WTC11 (cell line): ENCODE measurements around the gene SH2D6. TPM values are rescaled to one million over a fixed set of nuclear protein-coding genes. Genes with fewer than 3 reads are reported as not detected.

Experiments used
- ATAC-seq: fragments of 200-7000 bp; cut with Tn5 transposase; 2 replicates; pipeline ENCODE4 v1.10.0; 2021; ENCODE audit warnings: mild to moderate bottlenecking, moderate library complexity
- CTCF ChIA-PET: fragments of 300-600 bp; sonication (Branson Sonifier 250); formaldehyde crosslinking; loops from one replicate; lab custom pipeline; 2021; ENCODE audit warnings: antibody characterized with exemption; lab: Charles Lee
- POLR2A ChIA-PET: fragments of 350-600 bp; sonication (Branson Sonifier 250); formaldehyde crosslinking; loops from one replicate; lab custom pipeline; 2021; ENCODE audit warnings: antibody characterized with exemption; lab: Charles Lee
- DNase-seq: peaks from one replicate; pipeline ENCODE4 v3.0.0; 2021; ENCODE audit warnings: low spot score
- H3K27ac Mint-ChIP-seq: 2 replicates; pipeline ENCODE4 v1.8.0; 2021; ENCODE audit warnings: mixed read lengths
- H3K27me3 Mint-ChIP-seq: 2 replicates; pipeline ENCODE4 v1.8.0; 2021; ENCODE audit warnings: low read depth, mild to moderate bottlenecking, moderate library complexity, mixed read lengths
- H3K36me3 Mint-ChIP-seq: 2 replicates; pipeline ENCODE4 v1.8.0; 2021; ENCODE audit warnings: mixed read lengths
- H3K4me1 Mint-ChIP-seq: 2 replicates; pipeline ENCODE4 v1.8.0; 2022; ENCODE audit warnings: mixed read lengths
- H3K4me3 Mint-ChIP-seq: 2 replicates; pipeline ENCODE4 v1.8.0; 2021; ENCODE audit warnings: mild to moderate bottlenecking, moderate library complexity, mixed read lengths
- H3K9me3 Mint-ChIP-seq: 2 replicates; pipeline ENCODE4 v1.8.0; 2021; ENCODE audit warnings: mixed read lengths
- ATF1 ChIP-seq: sonication (generic); formaldehyde crosslinking; IDR thresholded peaks from 2 replicates; pipeline ENCODE4 v1.8.1; 2023; ENCODE audit warnings: mild to moderate bottlenecking, moderate library complexity, missing genetic modification reagents
- CBFB ChIP-seq: sonication (generic); formaldehyde crosslinking; IDR thresholded peaks from 2 replicates; pipeline ENCODE4 v1.8.1; 2022; ENCODE audit warnings: mild to moderate bottlenecking, low read depth, missing genetic modification reagents
- FOXK1 ChIP-seq: sonication (generic); formaldehyde crosslinking; IDR thresholded peaks from 2 replicates; pipeline ENCODE4 v1.8.0; 2022; ENCODE audit warnings: mild to moderate bottlenecking, moderate library complexity, missing genetic modification reagents
- GTF2I ChIP-seq: fragments of 250-450 bp; sonication (Bioruptor Pico); conservative IDR thresholded peaks from 2 replicates; pipeline ENCODE4 v1.4.0; 2021; ENCODE audit warnings: mild to moderate bottlenecking
- JAZF1 ChIP-seq: fragments of 250-450 bp; sonication (Bioruptor Pico); IDR thresholded peaks from 2 replicates; pipeline ENCODE4 v1.9.0; 2021; ENCODE audit warnings: moderate library complexity, mild to moderate bottlenecking, inconsistent platforms
- MYBL2 ChIP-seq: sonication (generic); formaldehyde crosslinking; IDR thresholded peaks from 2 replicates; pipeline ENCODE4 v1.8.1; 2023; ENCODE audit warnings: mild to moderate bottlenecking, moderate library complexity, missing genetic modification reagents
- NFE2L1 ChIP-seq: sonication (generic); formaldehyde crosslinking; IDR thresholded peaks from 2 replicates; pipeline ENCODE4 v1.8.1; 2023; ENCODE audit warnings: missing genetic modification reagents
- NR1H2 ChIP-seq: sonication (generic); formaldehyde crosslinking; IDR thresholded peaks from 2 replicates; pipeline ENCODE4 v1.9.0; 2021; ENCODE audit warnings: mild to moderate bottlenecking, moderate library complexity, missing genetic modification reagents
- NR3C1 ChIP-seq: sonication (generic); formaldehyde crosslinking; conservative IDR thresholded peaks from 2 replicates; pipeline ENCODE4 v1.8.1; 2023; ENCODE audit warnings: low read depth, mild to moderate bottlenecking, missing genetic modification reagents
- RELA ChIP-seq: sonication (generic); formaldehyde crosslinking; IDR thresholded peaks from 2 replicates; pipeline ENCODE4 v1.8.1; 2022; ENCODE audit warnings: missing genetic modification reagents, mild to moderate bottlenecking, borderline replicate concordance
- RORB ChIP-seq: fragments of 250-450 bp; sonication (Bioruptor Pico); IDR thresholded peaks from 2 replicates; pipeline ENCODE4 v1.9.0; 2021; ENCODE audit warnings: mild to moderate bottlenecking
- SP1 ChIP-seq: sonication (generic); formaldehyde crosslinking; conservative IDR thresholded peaks from 2 replicates; pipeline ENCODE4 v1.8.1; 2022; ENCODE audit warnings: missing genetic modification reagents
- STAT6 ChIP-seq: sonication (generic); formaldehyde crosslinking; conservative IDR thresholded peaks from 2 replicates; pipeline ENCODE4 v1.8.1; 2023; ENCODE audit warnings: mild to moderate bottlenecking, low read depth, missing genetic modification reagents, moderate library complexity
- TEAD1 ChIP-seq: sonication (generic); formaldehyde crosslinking; IDR thresholded peaks from 2 replicates; pipeline ENCODE4 v1.8.0; 2022; ENCODE audit warnings: mild to moderate bottlenecking, missing genetic modification reagents
- TP53 ChIP-seq: sonication (generic); formaldehyde crosslinking; IDR thresholded peaks from 2 replicates; pipeline ENCODE4 v1.8.1; 2023; ENCODE audit warnings: mild to moderate bottlenecking, missing genetic modification reagents
- USF1 ChIP-seq: sonication (generic); formaldehyde crosslinking; IDR thresholded peaks from 2 replicates; pipeline ENCODE4 v1.8.0; 2022; ENCODE audit warnings: mild to moderate bottlenecking, missing genetic modification reagents
- ZNF219 ChIP-seq: sonication (generic); formaldehyde crosslinking; IDR thresholded peaks from 2 replicates; pipeline ENCODE4 v1.8.0; 2023; ENCODE audit warnings: missing genetic modification reagents, mild to moderate bottlenecking, borderline replicate concordance
- ZNF317 ChIP-seq: sonication (generic); formaldehyde crosslinking; IDR thresholded peaks from 2 replicates; pipeline ENCODE4 v1.8.1; 2023; ENCODE audit warnings: low read depth, mild to moderate bottlenecking, moderate library complexity, missing genetic modification reagents, borderline replicate concordance
- ZNF532 ChIP-seq: fragments of 250-450 bp; sonication (Bioruptor Pico); IDR thresholded peaks from 2 replicates; pipeline ENCODE4 v1.9.0; 2021; ENCODE audit warnings: mild to moderate bottlenecking, borderline replicate concordance
- total RNA-seq: library from RNA; stranded (reverse); gene quantifications from 3 replicates; pipeline ENCODE4 v1.2.3, GENCODE V29; 2021
- TF ChIP-seq, protein P1 (sequence below): sonication (generic); formaldehyde crosslinking; IDR thresholded peaks from 2 replicates; pipeline ENCODE4 v1.8.0; 2023; ENCODE audit warnings: missing genetic modification reagents, mild to moderate bottlenecking, borderline replicate concordance
- TF ChIP-seq, protein P2 (sequence below): fragments of 250-450 bp; sonication (Bioruptor Pico); IDR thresholded peaks from 2 replicates; pipeline ENCODE4 v2.1.2; 2022; ENCODE audit warnings: mild to moderate bottlenecking, moderate library complexity
- TF ChIP-seq, protein P3 (sequence below): fragments of 200-600 bp; IDR thresholded peaks from 2 replicates; pipeline ENCODE4 v1.8.0; 2022; ENCODE audit warnings: antibody characterized with exemption

The SH2D6 gene
- total RNA-seq, 1 experiment from 2014 or later, result 1.2 TPM

GRCh38 chr2:85368921-85369320, 49.6 kb upstream of the SH2D6 start (continued):
- TF ChIP-seq, protein P1, sequence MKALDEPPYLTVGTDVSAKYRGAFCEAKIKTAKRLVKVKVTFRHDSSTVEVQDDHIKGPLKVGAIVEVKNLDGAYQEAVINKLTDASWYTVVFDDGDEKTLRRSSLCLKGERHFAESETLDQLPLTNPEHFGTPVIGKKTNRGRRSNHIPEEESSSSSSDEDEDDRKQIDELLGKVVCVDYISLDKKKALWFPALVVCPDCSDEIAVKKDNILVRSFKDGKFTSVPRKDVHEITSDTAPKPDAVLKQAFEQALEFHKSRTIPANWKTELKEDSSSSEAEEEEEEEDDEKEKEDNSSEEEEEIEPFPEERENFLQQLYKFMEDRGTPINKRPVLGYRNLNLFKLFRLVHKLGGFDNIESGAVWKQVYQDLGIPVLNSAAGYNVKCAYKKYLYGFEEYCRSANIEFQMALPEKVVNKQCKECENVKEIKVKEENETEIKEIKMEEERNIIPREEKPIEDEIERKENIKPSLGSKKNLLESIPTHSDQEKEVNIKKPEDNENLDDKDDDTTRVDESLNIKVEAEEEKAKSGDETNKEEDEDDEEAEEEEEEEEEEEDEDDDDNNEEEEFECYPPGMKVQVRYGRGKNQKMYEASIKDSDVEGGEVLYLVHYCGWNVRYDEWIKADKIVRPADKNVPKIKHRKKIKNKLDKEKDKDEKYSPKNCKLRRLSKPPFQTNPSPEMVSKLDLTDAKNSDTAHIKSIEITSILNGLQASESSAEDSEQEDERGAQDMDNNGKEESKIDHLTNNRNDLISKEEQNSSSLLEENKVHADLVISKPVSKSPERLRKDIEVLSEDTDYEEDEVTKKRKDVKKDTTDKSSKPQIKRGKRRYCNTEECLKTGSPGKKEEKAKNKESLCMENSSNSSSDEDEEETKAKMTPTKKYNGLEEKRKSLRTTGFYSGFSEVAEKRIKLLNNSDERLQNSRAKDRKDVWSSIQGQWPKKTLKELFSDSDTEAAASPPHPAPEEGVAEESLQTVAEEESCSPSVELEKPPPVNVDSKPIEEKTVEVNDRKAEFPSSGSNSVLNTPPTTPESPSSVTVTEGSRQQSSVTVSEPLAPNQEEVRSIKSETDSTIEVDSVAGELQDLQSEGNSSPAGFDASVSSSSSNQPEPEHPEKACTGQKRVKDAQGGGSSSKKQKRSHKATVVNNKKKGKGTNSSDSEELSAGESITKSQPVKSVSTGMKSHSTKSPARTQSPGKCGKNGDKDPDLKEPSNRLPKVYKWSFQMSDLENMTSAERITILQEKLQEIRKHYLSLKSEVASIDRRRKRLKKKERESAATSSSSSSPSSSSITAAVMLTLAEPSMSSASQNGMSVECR (CRISPR knock-in tag), result no peak
- TF ChIP-seq CBFB (CRISPR knock-in tag) (no peak), NR1H2 (no peak), ZNF317 (no peak), SP1 (CRISPR knock-in tag) (no peak), ATF1 (CRISPR knock-in tag) (no peak), JAZF1 (CRISPR knock-in tag) (no peak), TEAD1 (CRISPR knock-in tag) (no peak), ZNF532 (no peak), RELA (CRISPR knock-in tag) (no peak), GTF2I (CRISPR knock-in tag) (no peak), MYBL2 (CRISPR knock-in tag) (no peak), RORB (CRISPR knock-in tag) (no peak)

DNA sequence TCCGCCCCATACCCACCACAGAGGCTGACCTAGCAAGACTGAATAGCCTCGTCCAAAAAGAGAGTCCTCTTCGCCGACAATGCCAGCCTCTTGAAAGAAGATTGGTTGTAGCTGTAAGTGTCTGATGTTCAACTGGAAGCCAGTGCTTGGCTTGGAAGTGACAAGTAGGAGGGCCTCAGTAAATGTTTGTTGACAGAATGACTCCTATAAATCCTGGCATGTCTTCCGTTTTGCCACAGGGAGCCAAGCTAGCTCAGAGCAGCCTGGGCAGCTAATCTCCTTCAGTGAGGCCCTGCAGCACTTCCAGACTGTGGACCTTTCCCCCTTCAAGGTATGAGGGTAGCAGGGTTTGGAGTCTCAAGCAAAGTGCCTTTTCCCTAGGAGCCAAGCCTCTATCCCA, 49.0 kb upstream of the SH2D6 start:
- H3K27ac Mint-ChIP-seq, result no peak overlapping the region
- CTCF ChIA-PET, result interaction anchor here (1.3 kb wide), 1 partner anchor 36 kb away, joined by 5 read pairs; no protein-coding TSS in a partner anchor
- H3K9me3 Mint-ChIP-seq, result 0 out of 2 replicates have a peak, but pooled peaks cover 4% of the 10 kb centered on the region
- TF ChIP-seq ZNF317 (no peak), STAT6 (CRISPR knock-in tag) (no peak), FOXK1 (CRISPR knock-in tag) (no peak), USF1 (CRISPR knock-in tag) (no peak), NR3C1 (CRISPR knock-in tag) (no peak), TP53 (CRISPR knock-in tag) (no peak), ZNF219 (CRISPR knock-in tag) (no peak), NFE2L1 (no peak)
- TF ChIP-seq, protein P2, sequence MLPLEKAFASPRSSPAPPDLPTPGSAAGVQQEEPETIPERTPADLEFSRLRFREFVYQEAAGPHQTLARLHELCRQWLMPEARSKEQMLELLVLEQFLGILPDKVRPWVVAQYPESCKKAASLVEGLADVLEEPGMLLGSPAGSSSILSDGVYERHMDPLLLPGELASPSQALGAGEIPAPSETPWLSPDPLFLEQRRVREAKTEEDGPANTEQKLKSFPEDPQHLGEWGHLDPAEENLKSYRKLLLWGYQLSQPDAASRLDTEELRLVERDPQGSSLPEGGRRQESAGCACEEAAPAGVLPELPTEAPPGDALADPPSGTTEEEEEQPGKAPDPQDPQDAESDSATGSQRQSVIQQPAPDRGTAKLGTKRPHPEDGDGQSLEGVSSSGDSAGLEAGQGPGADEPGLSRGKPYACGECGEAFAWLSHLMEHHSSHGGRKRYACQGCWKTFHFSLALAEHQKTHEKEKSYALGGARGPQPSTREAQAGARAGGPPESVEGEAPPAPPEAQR (CRISPR knock-in tag), result no peak
- TF ChIP-seq, protein P3, sequence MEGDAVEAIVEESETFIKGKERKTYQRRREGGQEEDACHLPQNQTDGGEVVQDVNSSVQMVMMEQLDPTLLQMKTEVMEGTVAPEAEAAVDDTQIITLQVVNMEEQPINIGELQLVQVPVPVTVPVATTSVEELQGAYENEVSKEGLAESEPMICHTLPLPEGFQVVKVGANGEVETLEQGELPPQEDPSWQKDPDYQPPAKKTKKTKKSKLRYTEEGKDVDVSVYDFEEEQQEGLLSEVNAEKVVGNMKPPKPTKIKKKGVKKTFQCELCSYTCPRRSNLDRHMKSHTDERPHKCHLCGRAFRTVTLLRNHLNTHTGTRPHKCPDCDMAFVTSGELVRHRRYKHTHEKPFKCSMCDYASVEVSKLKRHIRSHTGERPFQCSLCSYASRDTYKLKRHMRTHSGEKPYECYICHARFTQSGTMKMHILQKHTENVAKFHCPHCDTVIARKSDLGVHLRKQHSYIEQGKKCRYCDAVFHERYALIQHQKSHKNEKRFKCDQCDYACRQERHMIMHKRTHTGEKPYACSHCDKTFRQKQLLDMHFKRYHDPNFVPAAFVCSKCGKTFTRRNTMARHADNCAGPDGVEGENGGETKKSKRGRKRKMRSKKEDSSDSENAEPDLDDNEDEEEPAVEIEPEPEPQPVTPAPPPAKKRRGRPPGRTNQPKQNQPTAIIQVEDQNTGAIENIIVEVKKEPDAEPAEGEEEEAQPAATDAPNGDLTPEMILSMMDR, result no peak

More for the DNA sequence above, 49.0 kb upstream of the SH2D6 start:
- H3K4me3 Mint-ChIP-seq, result no peak overlapping the region
- DNase-seq (no peak), ATAC-seq (no peak)
- POLR2A ChIA-PET, result interaction anchor here (0.7 to 1.2 kb wide), 2 partner anchors 15 to 20 kb away, joined by 3 read pairs; no protein-coding TSS in a partner anchor
- peaks cover 8% of the 10 kb centered on the region for H3K36me3 Mint-ChIP-seq
- H3K27me3 Mint-ChIP-seq, result no peaks in the 10 kb centered on the region
- no peaks in the 10 kb centered on the region for H3K4me1 Mint-ChIP-seq
